Liver (tissue), 9 donors: Measurements from ENCODE around the gene FAM131B. TPM values are rescaled to one million over a fixed set of nuclear protein-coding genes. Genes with fewer than 3 reads are reported as not detected.

Experiments
- DNase-seq: peaks from one replicate; pipeline ENCODE4 v3.0.0-alpha.2; 2017; ENCODE audit warnings: low spot score
- H3K27ac ChIP-seq, 2 donors: one replicate each; pipeline ENCODE4 v1.7.0; 2013; ENCODE audit warnings: inconsistent platforms in 2 of 2, low read length in 2 of 2, control low read depth in 1 of 2, low read depth in 1 of 2, mild to moderate bottlenecking in 1 of 2
- H3K27me3 ChIP-seq, 4 donors: one replicate each; pipeline versions ENCODE4 v1.6.1 to v1.7.0; 2013; ENCODE audit warnings: low read length in 3 of 4, inconsistent platforms in 1 of 4, mild to moderate bottlenecking in 1 of 4, moderate library complexity in 1 of 4; ENCODE audit not compliant: control insufficient read depth in 4 of 4, insufficient read depth in 4 of 4
- H3K36me3 ChIP-seq, 4 donors: one replicate each; pipeline versions ENCODE4 v1.6.1 to v1.7.0; 2013; ENCODE audit warnings: low read length in 3 of 4, mild to moderate bottlenecking in 3 of 4, low read depth in 1 of 4, moderate library complexity in 1 of 4; ENCODE audit not compliant: control insufficient read depth in 4 of 4, insufficient read depth in 3 of 4
- H3K4me1 ChIP-seq, 4 donors: one replicate each; pipeline versions ENCODE4 v1.6.1 to v1.7.0; 2013; ENCODE audit warnings: low read length in 3 of 4, mild to moderate bottlenecking in 3 of 4, moderate library complexity in 1 of 4; ENCODE audit not compliant: control insufficient read depth in 4 of 4, insufficient read depth in 4 of 4
- H3K4me3 ChIP-seq, 3 donors: one replicate each; pipeline versions ENCODE4 v1.6.1 to v1.7.0; 2013; ENCODE audit warnings: low read length in 3 of 3, control low read depth in 1 of 3, low read depth in 1 of 3, mild to moderate bottlenecking in 1 of 3
- H3K9ac ChIP-seq, 2 donors: one replicate each; pipeline ENCODE4 v1.7.0; 2013; ENCODE audit warnings: low read length in 2 of 2, mild to moderate bottlenecking in 2 of 2, moderate library complexity in 2 of 2, control low read depth in 1 of 2, low read depth in 1 of 2
- H3K9me3 ChIP-seq, 4 donors: one replicate each; pipeline versions ENCODE4 v1.6.1 to v1.7.0; 2013; ENCODE audit warnings: low read length in 3 of 4; ENCODE audit not compliant: control insufficient read depth in 4 of 4
- FOXA2 ChIP-seq: IDR thresholded peaks from 2 replicates; pipeline ENCODE4 v1.6.1; 2016; ENCODE audit warnings: antibody characterized with exemption
- HNF4A ChIP-seq, 2 donors: conservative IDR thresholded peaks; 2 replicates each; pipeline ENCODE4 v1.6.1; 2016; ENCODE audit warnings: antibody characterized with exemption in 2 of 2, mild to moderate bottlenecking in 2 of 2
- HNF4G ChIP-seq: IDR thresholded peaks from 2 replicates; pipeline ENCODE4 v1.6.1; 2016; ENCODE audit warnings: antibody characterized with exemption
- JUND ChIP-seq, 2 donors: IDR thresholded peaks; 2 replicates each; pipeline ENCODE4 v1.6.1; 2016; ENCODE audit warnings: antibody characterized with exemption in 2 of 2
- NR2F2 ChIP-seq: IDR thresholded peaks from 2 replicates; pipeline ENCODE4 v1.6.1; 2016; ENCODE audit warnings: antibody characterized with exemption
- RAD21 ChIP-seq, 2 donors: IDR thresholded peaks; 2 replicates each; pipeline ENCODE4 v1.6.1; 2016; ENCODE audit warnings: antibody characterized with exemption in 2 of 2, mild to moderate bottlenecking in 2 of 2
- SP1 ChIP-seq: IDR thresholded peaks from 2 replicates; pipeline ENCODE4 v1.6.1; 2018; ENCODE audit warnings: antibody characterized with exemption, mild to moderate bottlenecking
- TAF1 ChIP-seq: conservative IDR thresholded peaks from 2 replicates; pipeline ENCODE4 v1.6.1; 2016; ENCODE audit warnings: antibody characterized with exemption, mild to moderate bottlenecking
- YY1 ChIP-seq: IDR thresholded peaks from 2 replicates; pipeline ENCODE4 v1.6.1; 2016; ENCODE audit warnings: antibody characterized with exemption, mild to moderate bottlenecking
- WGBS: extraction: QIAGEN DNeasy Blood & Tissue Kit; methylation state at CpG from one replicate; pipeline ENCODE4 v1.1.7; 2013; 5-methylcytosine and 5-hydroxymethylcytosine counted together
- polyA plus RNA-seq, 2 donors: library from polyadenylated mRNA; stranded (reverse) in 1 of 2; unstranded in 1 of 2; fragments of 200-250 nt in 1 of 2; fragments of >200 nt in 1 of 2; fragmentation: Nextera tagmentation in 1 of 2; extraction: Ambion mirVana in 1 of 2; gene quantifications; one replicate each; pipeline versions ENCODE4 v1.2.1 to v1.2.3, GENCODE V29; 2013 to 2015
- total RNA-seq, 2 donors: library from RNA; depleted of rRNA; stranded (reverse); fragments of >200 nt; gene quantifications; one replicate each; pipeline ENCODE4 v1.2.3, GENCODE V29; 2014
- TF ChIP-seq, protein P1 (sequence below): IDR thresholded peaks from 2 replicates; pipeline ENCODE4 v1.6.1; 2016; ENCODE audit warnings: antibody characterized with exemption
- TF ChIP-seq, protein P2 (sequence below): IDR thresholded peaks from 2 replicates; pipeline ENCODE4 v1.6.1; 2016; ENCODE audit warnings: antibody characterized with exemption
- TF ChIP-seq, protein P3 (sequence below): IDR thresholded peaks from 2 replicates; pipeline ENCODE4 v1.6.1; 2016; ENCODE audit warnings: antibody characterized with exemption
- donor health status: healthy.
- donor health status: healthy.
- donor health status: healthy.
- donor health status: healthy.
- donor health status: healthy.

The FAM131B gene
- total and polyA plus RNA-seq, 4 donors: 0.06 to 0.14 (median 0.08) TPM; not detected in 1

DNA sequence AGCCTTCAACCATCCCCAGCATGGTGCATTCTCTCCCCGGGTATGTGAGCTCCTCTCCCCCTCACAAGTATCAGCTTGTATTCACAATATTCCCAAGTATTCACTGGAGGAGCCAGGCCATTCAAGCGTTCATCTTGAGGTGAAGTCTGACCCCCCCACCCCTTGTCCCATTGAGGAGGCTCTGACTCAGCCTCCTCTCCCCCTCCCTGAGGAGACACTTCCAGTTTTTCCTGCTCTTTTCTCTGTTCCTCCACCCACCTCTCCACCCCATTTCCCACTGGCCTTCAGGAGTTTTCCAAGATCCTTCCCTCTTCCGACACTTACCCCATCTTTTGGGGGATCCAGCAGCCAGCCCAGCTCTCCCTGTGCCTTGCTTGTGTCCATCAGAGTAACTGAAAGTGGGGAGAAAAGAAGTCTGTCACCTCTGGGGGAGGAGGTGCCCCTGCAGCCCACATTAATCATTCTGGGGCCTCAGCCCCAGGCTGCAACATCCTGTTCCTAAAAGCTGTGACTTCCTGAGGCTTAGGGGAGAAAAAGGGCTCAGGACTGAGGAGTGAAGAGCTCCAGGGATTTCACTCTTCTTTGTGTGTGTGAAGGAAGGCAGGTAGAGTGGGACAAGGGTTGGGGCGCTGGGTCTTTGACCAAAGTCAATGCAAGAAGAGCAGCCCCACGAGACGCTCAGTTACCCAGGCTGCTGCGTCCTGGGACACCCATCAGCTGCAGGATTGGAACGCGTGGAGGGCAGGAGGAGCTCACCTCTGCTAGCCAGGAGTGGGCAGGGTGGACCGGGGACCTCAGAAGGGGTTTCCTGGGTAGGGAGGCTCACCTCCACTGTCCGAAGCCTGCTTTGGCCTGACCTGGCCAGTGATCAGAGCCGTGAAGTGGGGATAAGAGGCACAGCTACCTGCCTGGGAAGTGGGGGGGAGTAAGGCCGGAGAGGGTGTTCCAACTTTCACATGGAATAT lies 45.1 kb upstream of the FAM131B start:
- Histone ChIP-seq H3K27me3 (no peaks in the 10 kb centered on the region), H3K4me3 (peak overlapping the region; percentile 11 to 75 (median 70)), H3K9ac (no peak overlapping the region), H3K27ac (peak overlapping the region in 1 of 2 donors; percentile 45), H3K4me1 (peaks cover 6 to 45% (median 39%) of the 10 kb centered on the region in 4 donors), H3K9me3 (no peaks in the 10 kb centered on the region), H3K36me3 (no peaks in the 10 kb centered on the region)
- 43% methylated on average over 13 of the region's 13 CpGs for WGBS
- TF ChIP-seq, protein P1, sequence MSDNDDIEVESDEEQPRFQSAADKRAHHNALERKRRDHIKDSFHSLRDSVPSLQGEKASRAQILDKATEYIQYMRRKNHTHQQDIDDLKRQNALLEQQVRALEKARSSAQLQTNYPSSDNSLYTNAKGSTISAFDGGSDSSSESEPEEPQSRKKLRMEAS: no peak
- TF ChIP-seq HNF4A (conservative IDR thresholded peaks at IDR 0.05): no peak
- peak; percentile 30 for DNase-seq

DNA sequence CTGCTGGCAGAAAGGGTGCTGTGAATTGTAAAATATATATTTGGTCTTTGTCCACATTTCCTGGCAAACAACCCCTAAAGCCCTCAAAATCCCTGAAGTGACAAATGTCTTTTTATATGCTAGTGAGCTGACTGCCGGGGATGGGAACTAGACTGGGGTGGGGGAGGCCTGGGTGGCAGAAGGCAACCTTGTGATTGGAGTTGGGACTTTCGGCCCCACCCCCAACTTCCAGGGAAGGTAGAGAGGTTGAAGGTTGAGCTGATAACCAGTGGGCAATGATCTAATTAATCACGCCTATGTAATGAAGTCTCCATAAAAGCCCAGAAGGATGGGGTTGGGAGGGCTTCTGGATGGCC lies 43.5 kb upstream of the FAM131B start:
- TF ChIP-seq FOXA2: no peak
- TF ChIP-seq YY1: no peak
- TF ChIP-seq, protein P2, sequence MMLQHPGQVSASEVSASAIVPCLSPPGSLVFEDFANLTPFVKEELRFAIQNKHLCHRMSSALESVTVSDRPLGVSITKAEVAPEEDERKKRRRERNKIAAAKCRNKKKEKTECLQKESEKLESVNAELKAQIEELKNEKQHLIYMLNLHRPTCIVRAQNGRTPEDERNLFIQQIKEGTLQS: no peak
- TF ChIP-seq TAF1: no peak
- no peak for TF ChIP-seq RAD21 (IDR thresholded peaks at IDR 0.05)
- TF ChIP-seq SP1: no peak
- no peak for TF ChIP-seq JUND (IDR thresholded peaks at IDR 0.05)
- H3K36me3 ChIP-seq: peaks cover 0 to 2% (median 0%) of the 10 kb centered on the region in 4 donors
- no peaks in the 10 kb centered on the region for H3K27me3 ChIP-seq
- no peak overlapping the region for H3K9ac ChIP-seq
- H3K4me1 ChIP-seq: peaks cover 6 to 60% (median 51%) of the 10 kb centered on the region in 4 donors
- WGBS: 54% methylated on average over 3 of the region's 3 CpGs
- H3K4me3 ChIP-seq: no peak overlapping the region
- H3K9me3 ChIP-seq: no peaks in the 10 kb centered on the region
- H3K27ac ChIP-seq: no peak overlapping the region
- no peak for DNase-seq

DNA sequence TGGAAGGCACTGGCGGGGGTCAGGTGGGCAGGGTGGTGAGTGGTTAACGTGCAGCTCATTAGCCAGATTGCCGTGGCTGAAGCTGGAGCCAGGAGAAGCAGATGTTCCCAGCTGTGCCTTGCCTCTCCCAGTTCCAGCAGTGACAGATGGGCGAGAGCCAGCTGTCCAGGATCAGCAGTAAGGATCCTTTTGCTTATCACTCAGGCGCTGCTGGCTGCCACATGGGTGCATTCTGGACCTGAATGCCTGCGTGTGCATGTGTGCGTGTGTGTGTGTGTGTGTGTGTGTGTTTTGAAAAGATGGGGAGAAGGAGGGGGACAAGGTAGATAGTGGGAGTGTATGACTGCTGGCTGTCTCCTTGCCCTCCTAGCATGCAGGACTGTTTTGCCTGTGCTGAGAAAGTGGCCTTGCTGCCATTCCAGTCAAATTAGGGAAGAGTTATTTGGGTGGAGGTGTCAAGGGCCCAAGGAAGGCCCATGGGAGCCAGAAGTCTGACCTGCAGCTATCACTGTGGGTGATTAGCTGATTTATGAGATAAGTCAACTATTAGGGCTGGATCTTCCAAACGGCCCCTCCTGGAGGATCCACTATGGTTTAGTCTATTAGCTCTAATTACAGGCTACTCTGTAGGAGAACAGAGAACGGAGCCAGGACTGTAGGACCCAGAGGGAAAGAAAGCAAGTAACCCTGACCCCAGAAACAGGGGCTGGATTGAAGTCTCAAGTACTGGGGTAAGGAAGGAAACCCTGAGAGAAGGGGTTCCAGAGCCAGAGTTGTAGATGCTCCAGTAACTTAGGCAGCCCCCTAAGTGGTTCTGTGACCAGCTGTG lies 42.9 kb upstream of the FAM131B start:
- 67% methylated on average over 9 of the region's 9 CpGs for WGBS
- no peak for DNase-seq
- peaks cover 6 to 60% (median 51%) of the 10 kb centered on the region in 4 donors for H3K4me1 ChIP-seq
- no peak for TF ChIP-seq NR2F2
- TF ChIP-seq, protein P3, sequence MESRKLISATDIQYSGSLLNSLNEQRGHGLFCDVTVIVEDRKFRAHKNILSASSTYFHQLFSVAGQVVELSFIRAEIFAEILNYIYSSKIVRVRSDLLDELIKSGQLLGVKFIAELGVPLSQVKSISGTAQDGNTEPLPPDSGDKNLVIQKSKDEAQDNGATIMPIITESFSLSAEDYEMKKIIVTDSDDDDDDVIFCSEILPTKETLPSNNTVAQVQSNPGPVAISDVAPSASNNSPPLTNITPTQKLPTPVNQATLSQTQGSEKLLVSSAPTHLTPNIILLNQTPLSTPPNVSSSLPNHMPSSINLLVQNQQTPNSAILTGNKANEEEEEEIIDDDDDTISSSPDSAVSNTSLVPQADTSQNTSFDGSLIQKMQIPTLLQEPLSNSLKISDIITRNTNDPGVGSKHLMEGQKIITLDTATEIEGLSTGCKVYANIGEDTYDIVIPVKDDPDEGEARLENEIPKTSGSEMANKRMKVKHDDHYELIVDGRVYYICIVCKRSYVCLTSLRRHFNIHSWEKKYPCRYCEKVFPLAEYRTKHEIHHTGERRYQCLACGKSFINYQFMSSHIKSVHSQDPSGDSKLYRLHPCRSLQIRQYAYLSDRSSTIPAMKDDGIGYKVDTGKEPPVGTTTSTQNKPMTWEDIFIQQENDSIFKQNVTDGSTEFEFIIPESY: no peak
- TF ChIP-seq HNF4G: no peak
- no peaks in the 10 kb centered on the region for H3K27me3 ChIP-seq
- H3K36me3 ChIP-seq: peaks cover 0 to 3% (median 0%) of the 10 kb centered on the region in 4 donors
- H3K9me3 ChIP-seq: no peaks in the 10 kb centered on the region
- H3K27ac ChIP-seq: no peak overlapping the region
- H3K4me3 ChIP-seq: no peak overlapping the region
- H3K9ac ChIP-seq: no peak overlapping the region
